IMR-90 (cell line): ENCODE measurements around the gene FUT6. TPM values are rescaled to one million over a fixed set of nuclear protein-coding genes. Genes with fewer than 3 reads are reported as not detected.

Experiments
- RCOR1 ChIP-seq: IDR thresholded peaks from 2 replicates; pipeline ENCODE4 v1.6.1; 2012; ENCODE audit warnings: mild to moderate bottlenecking, low read length, improper control_type of control experiment; ENCODE audit not compliant: insufficient replicate concordance
- SMC3 ChIP-seq: fragments of 150-350 bp; IDR thresholded peaks from 2 replicates; pipeline ENCODE4 v1.6.1; 2016; ENCODE audit warnings: low read depth, mild to moderate bottlenecking, antibody characterized with exemption, low read length, moderate library complexity
- polyA plus RNA-seq, 3 experiments: library from polyadenylated mRNA; depleted of rRNA; stranded (reverse); fragments of >200 nt; gene quantifications; 2 replicates each; pipeline ENCODE4 v1.2.3, GENCODE V29; 2012; ENCODE audit warnings: low replicate concordance in 1 of 3
- total RNA-seq: library from RNA; depleted of rRNA; stranded (reverse); fragments of >200 nt; gene quantifications from 2 replicates; pipeline ENCODE4 v1.2.3, GENCODE V29; 2012

Gene FUT6
- total and polyA plus RNA-seq, 2 of the 4 experiments (the other 2 are of a cell fraction), result not detected

- TF ChIP-seq SMC3 (no peak), RCOR1 (no peak)
Observed at GRCh38 chr19:5800361-5801270, 38.9 kb downstream of the FUT6 start (continued).
